K562 (cell line): ENCODE data around the gene CBX2. TPM values are rescaled to one million over a fixed set of nuclear protein-coding genes. Genes with fewer than 3 reads are reported as not detected.

Experiments
- CBX8 ChIP-seq: fragments of 200-600 bp; sonication (generic); IDR thresholded peaks from 2 replicates; pipeline ENCODE4 v1.6.1; 2012; ENCODE audit warnings: borderline replicate concordance, mixed run types, low read depth, mild to moderate bottlenecking, moderate library complexity, mixed read lengths, low read length, control low read depth, inconsistent platforms; ENCODE audit not compliant: poor library complexity, severe bottlenecking; ENCODE audit errors: extremely low read depth
- GATA2 ChIP-seq: sonication (generic); formaldehyde crosslinking; IDR thresholded peaks from 2 replicates; pipeline ENCODE4 v1.4.0; 2020; ENCODE audit warnings: mild to moderate bottlenecking, missing genetic modification reagents
- GTF2B ChIP-seq: IDR thresholded peaks from 2 replicates; pipeline ENCODE4 v1.6.1; 2011; ENCODE audit not compliant: insufficient read length; ENCODE audit errors: extremely low read depth
- MAFK ChIP-seq: IDR thresholded peaks from 2 replicates; pipeline ENCODE4 v1.6.1; 2011; ENCODE audit warnings: low read length, improper control_type of control experiment
- PCBP1 ChIP-seq: fragments of 200-400 bp; formaldehyde crosslinking; IDR thresholded peaks from 2 replicates; pipeline ENCODE4 v1.6.1; 2018; ENCODE audit warnings: mild to moderate bottlenecking, low read depth, low read length; ENCODE audit not compliant: poor library complexity, severe bottlenecking
- SOX6 ChIP-seq: fragments of 450-650 bp; IDR thresholded peaks from 2 replicates; pipeline ENCODE4 v1.6.1; 2014; ENCODE audit warnings: mild to moderate bottlenecking
- SREBF2 ChIP-seq: sonication (generic); formaldehyde crosslinking; IDR thresholded peaks from 2 replicates; pipeline ENCODE4 v1.4.0; 2020; ENCODE audit warnings: mild to moderate bottlenecking, missing genetic modification reagents
- TFAP4 ChIP-seq: sonication (generic); formaldehyde crosslinking; IDR thresholded peaks from 2 replicates; pipeline ENCODE4 v1.8.0; 2022; ENCODE audit warnings: missing genetic modification reagents, mild to moderate bottlenecking, moderate library complexity, borderline replicate concordance
- TRIM28 ChIP-seq: fragments of 450-650 bp; IDR thresholded peaks from 2 replicates; pipeline ENCODE4 v1.6.1; 2017
- ZNF830 ChIP-seq: fragments of 250-450 bp; sonication (Bioruptor Pico); IDR thresholded peaks from 2 replicates; pipeline ENCODE4 v1.5.0; 2021; ENCODE audit warnings: mild to moderate bottlenecking
- polyA plus RNA-seq, 8 experiments: library from polyadenylated mRNA; depleted of rRNA in 4 of 8; stranded (reverse) in 5 of 8; unstranded in 3 of 8; fragments of >200 nt; fragmentation: Nextera tagmentation in 2 of 8; fragmentation: Illumina TruSeq in 1 of 8; extraction: Ambion mirVana in 2 of 8; extraction: Trizol in 1 of 8; gene quantifications; 2 replicates each; pipeline versions ENCODE4 v1.2.1 to v1.2.3, GENCODE V29; 2011 to 2014; ENCODE audit warnings: inconsistent platforms in 1 of 8, missing spikeins in 1 of 8
- total RNA-seq, 7 experiments: library from RNA; depleted of rRNA in 6 of 7; stranded (reverse); fragments of >200 nt in 6 of 7; fragmentation: Illumina TruSeq in 2 of 7; extraction: Trizol in 2 of 7; gene quantifications; 2 replicates each; pipeline versions ENCODE4 v1.2.1 to v1.2.3, GENCODE V29; 2011 to 2021; ENCODE audit warnings: low replicate concordance in 1 of 7

The CBX2 gene
- total and polyA plus RNA-seq, 9 of the 15 experiments (the other 6 are each of a cell fraction or from before 2014, with no cell fraction given) = 0.66 to 26.9 (median 13.9) TPM

GRCh38 chr17:79821331-79822095 lies 43.6 kb downstream of the CBX2 start (continued):
- TF ChIP-seq TFAP4 (CRISPR knock-in tag) (peak; percentile 55; the same call in 1 of the 2 replicates), SOX6 (no peak), PCBP1 (no peak), TRIM28 (0 out of 2 replicates have a peak, but pooled peaks have one; percentile 33), GTF2B (no peak), ZNF830 (CRISPR knock-in tag) (no peak), GATA2 (0 out of 2 replicates have a peak, but pooled peaks have one; percentile 8), MAFK (no peak), SREBF2 (CRISPR knock-in tag) (no peak), CBX8 (no peak)
